Caco-2 (cell line): ENCODE data around the gene CEP63. TPM values are rescaled to one million over a fixed set of nuclear protein-coding genes. Genes with fewer than 3 reads are reported as not detected.

ENCODE experiments used
- BruUV-seq: library from RNA; stranded (reverse); fragments of 400-500 nt; replicated peaks from 2 replicates; lab custom pipeline; 2021; lab: Mats Ljungman, UMichigan
- CTCF ChIA-PET: fragments of 300-600 bp; sonication (Branson Sonifier 250); formaldehyde crosslinking; loops from one replicate; lab custom pipeline; 2022; ENCODE audit warnings: antibody characterized with exemption; lab: Charles Lee
- POLR2A ChIA-PET: fragments of 300-600 bp; sonication (Branson Sonifier 250); formaldehyde crosslinking; loops from one replicate; lab custom pipeline; 2022; ENCODE audit warnings: antibody characterized with exemption; lab: Charles Lee
- DNase-seq, 2 experiments: peaks; one replicate each; pipeline versions ENCODE4 v3.0.0 to v3.0.0-alpha.2; 2020 to 2022
- H3K27me3 ChIP-seq: replicated peaks from 2 replicates; pipeline ENCODE4 v1.6.0; 2011; ENCODE audit warnings: low read length; ENCODE audit not compliant: control insufficient read depth, insufficient read depth
- H3K36me3 ChIP-seq: 2 replicates; pipeline ENCODE4 v1.5.1; 2011; ENCODE audit warnings: low read length; ENCODE audit not compliant: control insufficient read depth, insufficient read depth
- H3K4me1 ChIP-seq: fragments of 250-450 bp; sonication (Bioruptor Pico); 2 replicates; pipeline ENCODE4 v1.5.1; 2020; ENCODE audit warnings: mild to moderate bottlenecking
- H3K4me3 ChIP-seq: 2 replicates; pipeline ENCODE4 v1.5.1; 2011; ENCODE audit warnings: low read depth, mild to moderate bottlenecking, control low read depth, low read length
- H3K9me3 ChIP-seq: fragments of 250-450 bp; sonication (Bioruptor Pico); 2 replicates; pipeline ENCODE4 v1.5.1; 2020; ENCODE audit warnings: mild to moderate bottlenecking, moderate library complexity
- H3K27ac Mint-ChIP-seq: one replicate; pipeline ENCODE4 v1.8.0; 2022; ENCODE audit warnings: mixed read lengths; ENCODE audit not compliant: unreplicated experiment
- H3K27me3 Mint-ChIP-seq: one replicate; pipeline ENCODE4 v1.8.0; 2022; ENCODE audit warnings: mixed read lengths; ENCODE audit not compliant: insufficient read depth, unreplicated experiment
- H3K36me3 Mint-ChIP-seq: one replicate; pipeline ENCODE4 v1.8.0; 2022; ENCODE audit warnings: mild to moderate bottlenecking, mixed read lengths; ENCODE audit not compliant: insufficient read depth, unreplicated experiment
- H3K4me1 Mint-ChIP-seq: one replicate; pipeline ENCODE4 v1.8.0; 2022; ENCODE audit warnings: low read depth, mixed read lengths; ENCODE audit not compliant: unreplicated experiment
- H3K4me3 Mint-ChIP-seq: one replicate; pipeline ENCODE4 v1.8.0; 2022; ENCODE audit warnings: mild to moderate bottlenecking, moderate library complexity, mixed read lengths; ENCODE audit not compliant: unreplicated experiment
- H3K9me3 Mint-ChIP-seq: one replicate; pipeline ENCODE4 v1.8.0; 2022; ENCODE audit warnings: mixed read lengths; ENCODE audit not compliant: unreplicated experiment
- CTCF ChIP-seq, 2 experiments: fragments of 200-600 bp in 1 of 2; IDR thresholded peaks; 1 replicate in 1 of 2; 2 replicates in 1 of 2; pipeline versions ENCODE4 v1.5.1 to v1.8.0; 2011 to 2022; ENCODE audit warnings: antibody characterized with exemption in 1 of 2, control low read depth in 1 of 2, inconsistent platforms in 1 of 2, low read depth in 1 of 2, low read length in 1 of 2, mild to moderate bottlenecking in 1 of 2, moderate library complexity in 1 of 2; ENCODE audit not compliant: insufficient read depth in 1 of 2, severe bottlenecking in 1 of 2, unreplicated experiment in 1 of 2
- intact Hi-C: fragments of 100-400 bp; cut with micrococcal nuclease; formaldehyde crosslinking; loops from one replicate; pipeline ENCODE4 v1.10.0; 2022; ENCODE audit not compliant: unreplicated experiment
- total RNA-seq: library from RNA; stranded (reverse); gene quantifications from 2 replicates; pipeline ENCODE4 v1.2.3, GENCODE V29; 2022

Gene CEP63
- total RNA-seq, 1 experiment from 2014 or later, result 21.9 TPM

DNA sequence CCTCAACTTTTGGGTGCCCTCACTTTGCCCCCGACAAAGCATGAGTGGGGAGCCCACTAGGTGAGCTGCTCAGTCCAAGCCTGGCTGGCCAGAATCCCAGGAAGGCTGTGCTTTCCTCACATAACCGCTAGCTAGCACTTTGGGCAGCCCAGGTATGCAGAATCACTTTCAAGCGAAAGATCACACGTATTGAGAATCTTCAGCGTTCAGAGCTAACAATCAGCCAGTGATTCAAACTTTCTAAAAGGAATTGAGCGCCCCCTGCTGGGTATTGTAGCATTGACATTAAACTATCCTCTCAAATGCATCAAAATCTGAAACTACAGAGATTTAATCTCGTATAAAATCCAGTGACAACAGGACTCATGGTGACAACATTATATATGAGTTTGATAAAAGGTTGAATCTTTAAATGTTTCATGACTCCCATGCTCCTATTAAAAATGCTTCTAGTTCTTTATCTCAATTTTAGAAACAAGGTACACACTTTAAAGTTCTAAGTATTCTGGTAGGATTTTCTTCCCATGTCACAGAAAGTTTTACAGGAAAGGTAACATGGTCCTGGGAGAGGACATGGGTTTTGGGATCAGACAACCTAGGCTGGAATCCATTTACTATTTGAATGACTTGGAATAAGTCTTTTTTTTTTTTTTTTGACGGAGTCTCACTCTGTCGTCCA lies 11.8 kb upstream of the CEP63 start:
- Mint-ChIP-seq H3K9me3 (no peaks in the 10 kb centered on the region), H3K27me3 (no peaks in the 10 kb centered on the region), H3K36me3 (peaks cover 18% of the 10 kb centered on the region), H3K4me1 (peaks cover 10% of the 10 kb centered on the region), H3K4me3 (no peak overlapping the region), H3K27ac (no peak overlapping the region)
- peak; percentile 70 to 78 for TF ChIP-seq CTCF (IDR thresholded peaks at IDR 0.05; ENCODE audit: insufficient read depth in 1 of 2, low read depth in 1 of 2, low read length in 1 of 2, severe bottlenecking in 1 of 2, unreplicated experiment in 1 of 2)
- peak; percentile 77 to 84 for DNase-seq
- Histone ChIP-seq H3K9me3 (no peaks in the 10 kb centered on the region), H3K4me1 (peaks cover 39% of the 10 kb centered on the region), H3K36me3 (peaks cover 2% of the 10 kb centered on the region; the same call in 1 of the 2 replicates), H3K4me3 (no peak overlapping the region), H3K27me3 (no peaks in the 10 kb centered on the region)
- ChIA-PET CTCF (interaction anchor here (0.6 to 3.9 kb wide), 26 partner anchors 12 to 954 kb away, joined by 3 to 37 read pairs (median 4); partner anchors contain the start of genes AMOTL2, ANAPC13 and CEP63), POLR2A (interaction anchor here (0.8 to 1.6 kb wide), 6 partner anchors 12 to 165 kb away, joined by 3 to 11 read pairs (median 6); partner anchors contain the start of genes AMOTL2, ANAPC13 and CEP63)
- BruUV-seq, result no TSS peak
- intact Hi-C loops, result loop anchor here (1.0 to 2.0 kb wide), 4 partner anchors 100 to 261 kb away; partner anchors contain the start of gene AMOTL2

- H3K4me1 Mint-ChIP-seq, result peaks cover 10% of the 10 kb centered on the region
- ChIA-PET POLR2A (interaction anchor here (0.9 kb wide), 1 partner anchor 165 kb away, joined by 3 read pairs; no protein-coding TSS in a partner anchor), CTCF (interaction anchor here (0.6 to 3.9 kb wide), 4 partner anchors 110 to 167 kb away, joined by 3 to 37 read pairs (median 16); no protein-coding TSS in a partner anchor)
- H3K27me3 ChIP-seq, result no peaks in the 10 kb centered on the region
- H3K27me3 Mint-ChIP-seq, result no peaks in the 10 kb centered on the region
- intact Hi-C loops, result loop anchor here (1.0 to 5.0 kb wide), 5 partner anchors 101 to 278 kb away; partner anchors contain the start of gene AMOTL2
- peak overlapping the region; percentile 12 for H3K27ac Mint-ChIP-seq
- no peaks in the 10 kb centered on the region for H3K9me3 ChIP-seq
- H3K4me1 ChIP-seq, result peaks cover 42% of the 10 kb centered on the region
- H3K4me3 ChIP-seq, result no peak overlapping the region
- peaks cover 18% of the 10 kb centered on the region for H3K36me3 Mint-ChIP-seq
- no peak for DNase-seq
- no TSS peak for BruUV-seq
- H3K9me3 Mint-ChIP-seq, result no peaks in the 10 kb centered on the region
- H3K36me3 ChIP-seq, result peaks cover 2% of the 10 kb centered on the region; the same call in 1 of the 2 replicates
- no peak overlapping the region for H3K4me3 Mint-ChIP-seq
- TF ChIP-seq CTCF (IDR thresholded peaks at IDR 0.05; ENCODE audit: insufficient read depth in 1 of 2, low read depth in 1 of 2, low read length in 1 of 2, severe bottlenecking in 1 of 2, unreplicated experiment in 1 of 2), result no peak
These were observed 10.9 kb upstream of the CEP63 start for GRCh38 chr3:134474956-134475355.

- POLR2A ChIA-PET, result no interaction called here
- Histone ChIP-seq H3K36me3 (peaks cover 2% of the 10 kb centered on the region; the same call in 1 of the 2 replicates), H3K4me3 (no peak overlapping the region), H3K4me1 (peaks cover 42% of the 10 kb centered on the region), H3K27me3 (no peaks in the 10 kb centered on the region), H3K9me3 (no peaks in the 10 kb centered on the region)
- Mint-ChIP-seq H3K27ac (no peak overlapping the region), H3K4me3 (no peak overlapping the region), H3K36me3 (peaks cover 24% of the 10 kb centered on the region), H3K27me3 (no peaks in the 10 kb centered on the region), H3K4me1 (peaks cover 10% of the 10 kb centered on the region), H3K9me3 (no peaks in the 10 kb centered on the region)
- TF ChIP-seq CTCF (IDR thresholded peaks at IDR 0.05; ENCODE audit: insufficient read depth in 1 of 2, low read depth in 1 of 2, low read length in 1 of 2, severe bottlenecking in 1 of 2, unreplicated experiment in 1 of 2), result no peak
- CTCF ChIA-PET, result interaction anchor here (1.3 to 3.9 kb wide), 2 partner anchors 18 to 167 kb away, joined by 3 to 37 read pairs; no protein-coding TSS in a partner anchor
- BruUV-seq, result no TSS peak
- intact Hi-C loops, result loop anchor here (5.0 kb wide), 1 partner anchor 279 kb away; no protein-coding TSS in a partner anchor
- peak in 1 of 2 experiments; percentile 49 for DNase-seq
These were observed 9.6 kb upstream of the CEP63 start for GRCh38 chr3:134476306-134476705.
